OCI-LY3 (cell line): ENCODE results near the gene NDUFS7.
A peak's percentile ranks its signal among the peaks of the same experiment; 100 is the strongest.

ENCODE experiments used
- H2AFZ ChIP-seq: fragments of 200-600, 300-600 bp; shearing (Covaris generic); 2 replicates; pipeline ENCODE4 v1.6.0; 2014; ENCODE audit warnings: antibody characterized with exemption, low read depth, low read length
- H3K27ac ChIP-seq: fragments of 200-600, 300-600 bp; sonication (generic); 2 replicates; pipeline ENCODE4 v1.5.1; 2014; ENCODE audit warnings: mild to moderate bottlenecking, low read length, moderate library complexity, mixed read lengths
- H3K27me3 ChIP-seq: fragments of 200-600, 300-600 bp; sonication (generic); 2 replicates; pipeline ENCODE4 v1.6.1; 2014; ENCODE audit warnings: low read depth, low read length, mixed read lengths
- H3K36me3 ChIP-seq: fragments of 200-600, 300-600 bp; sonication (generic); replicated peaks from 2 replicates; pipeline ENCODE3; 2014; ENCODE audit warnings: low read depth, low read length, mixed read lengths
- H3K4me1 ChIP-seq: fragments of 300-600, 200-600 bp; sonication (generic); 2 replicates; pipeline ENCODE4 v1.6.1; 2014; ENCODE audit warnings: low read length, mixed read lengths
- H3K4me2 ChIP-seq: fragments of 200-600, 300-600 bp; sonication (generic); 2 replicates; pipeline ENCODE4 v1.6.1; 2014; ENCODE audit warnings: low read length, mixed read lengths
- H3K4me3 ChIP-seq: fragments of 300-600, 200-600 bp; sonication (generic); 2 replicates; pipeline ENCODE4 v1.5.1; 2014; ENCODE audit warnings: antibody characterized with exemption, mild to moderate bottlenecking, low read length, moderate library complexity
- H3K79me2 ChIP-seq: fragments of 300-600, 200-600 bp; shearing (Covaris generic); 2 replicates; pipeline ENCODE4 v1.6.1; 2014; ENCODE audit warnings: mild to moderate bottlenecking, low read length, mixed read lengths
- H3K9ac ChIP-seq: fragments of 300-600, 200-600 bp; shearing (Covaris generic); 2 replicates; pipeline ENCODE4 v1.6.0; 2014; ENCODE audit warnings: mild to moderate bottlenecking, low read length, moderate library complexity
- H3K9me3 ChIP-seq: fragments of 200-600, 300-600 bp; shearing (Covaris generic); 2 replicates; pipeline ENCODE4 v1.6.1; 2014; ENCODE audit warnings: low read length, mixed read lengths; ENCODE audit not compliant: insufficient read depth
- H4K20me1 ChIP-seq: fragments of 200-600, 300-600 bp; sonication (generic); 2 replicates; pipeline ENCODE4 v1.6.1; 2016; ENCODE audit warnings: low read length, mixed read lengths; ENCODE audit not compliant: insufficient read depth
- EZH2phosphoT487 ChIP-seq: fragments of 200-600 bp; shearing (Covaris generic); IDR thresholded peaks from 2 replicates; pipeline ENCODE4 v1.6.1; 2018; ENCODE audit warnings: antibody characterized with exemption, mixed run types, low read depth
- TF ChIP-seq, protein P1 (sequence below): fragments of 200-600, 300-600 bp; sonication (generic); IDR thresholded peaks from 2 replicates; pipeline ENCODE4 v1.5.1; 2014; ENCODE audit warnings: antibody characterized with exemption, low read length, low read depth

Gene NDUFS7

DNA sequence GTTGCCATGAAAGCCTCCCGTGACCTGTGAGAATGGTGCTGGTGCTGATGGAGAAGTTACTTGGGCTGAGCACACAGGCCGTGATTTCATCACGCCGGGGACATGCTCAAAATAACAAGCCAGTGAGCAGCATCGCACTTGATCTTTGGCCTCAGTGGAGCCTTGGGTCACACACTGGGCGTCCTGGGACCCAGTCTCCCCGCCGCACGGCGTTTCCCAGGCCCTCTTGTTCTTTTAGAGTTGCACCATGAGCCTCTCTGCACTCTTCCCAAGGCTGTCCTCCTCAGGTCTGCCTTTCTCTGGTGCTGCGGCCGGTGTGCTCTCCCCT is 9.5 kb upstream of the NDUFS7 start:
- Histone ChIP-seq H3K9ac (no peak overlapping the region), H3K4me3 (no peak overlapping the region), H4K20me1 (no peaks in the 10 kb centered on the region), H2AFZ (no peak overlapping the region), H3K4me1 (no peaks in the 10 kb centered on the region), H3K36me3 (peaks cover 15% of the 10 kb centered on the region), H3K4me2 (no peak overlapping the region), H3K27ac (no peak overlapping the region), H3K79me2 (no peaks in the 10 kb centered on the region), H3K27me3 (no peaks in the 10 kb centered on the region), H3K9me3 (no peaks in the 10 kb centered on the region)
- no peak for TF ChIP-seq EZH2phosphoT487
- TF ChIP-seq, protein P1, sequence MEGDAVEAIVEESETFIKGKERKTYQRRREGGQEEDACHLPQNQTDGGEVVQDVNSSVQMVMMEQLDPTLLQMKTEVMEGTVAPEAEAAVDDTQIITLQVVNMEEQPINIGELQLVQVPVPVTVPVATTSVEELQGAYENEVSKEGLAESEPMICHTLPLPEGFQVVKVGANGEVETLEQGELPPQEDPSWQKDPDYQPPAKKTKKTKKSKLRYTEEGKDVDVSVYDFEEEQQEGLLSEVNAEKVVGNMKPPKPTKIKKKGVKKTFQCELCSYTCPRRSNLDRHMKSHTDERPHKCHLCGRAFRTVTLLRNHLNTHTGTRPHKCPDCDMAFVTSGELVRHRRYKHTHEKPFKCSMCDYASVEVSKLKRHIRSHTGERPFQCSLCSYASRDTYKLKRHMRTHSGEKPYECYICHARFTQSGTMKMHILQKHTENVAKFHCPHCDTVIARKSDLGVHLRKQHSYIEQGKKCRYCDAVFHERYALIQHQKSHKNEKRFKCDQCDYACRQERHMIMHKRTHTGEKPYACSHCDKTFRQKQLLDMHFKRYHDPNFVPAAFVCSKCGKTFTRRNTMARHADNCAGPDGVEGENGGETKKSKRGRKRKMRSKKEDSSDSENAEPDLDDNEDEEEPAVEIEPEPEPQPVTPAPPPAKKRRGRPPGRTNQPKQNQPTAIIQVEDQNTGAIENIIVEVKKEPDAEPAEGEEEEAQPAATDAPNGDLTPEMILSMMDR = no peak

DNA sequence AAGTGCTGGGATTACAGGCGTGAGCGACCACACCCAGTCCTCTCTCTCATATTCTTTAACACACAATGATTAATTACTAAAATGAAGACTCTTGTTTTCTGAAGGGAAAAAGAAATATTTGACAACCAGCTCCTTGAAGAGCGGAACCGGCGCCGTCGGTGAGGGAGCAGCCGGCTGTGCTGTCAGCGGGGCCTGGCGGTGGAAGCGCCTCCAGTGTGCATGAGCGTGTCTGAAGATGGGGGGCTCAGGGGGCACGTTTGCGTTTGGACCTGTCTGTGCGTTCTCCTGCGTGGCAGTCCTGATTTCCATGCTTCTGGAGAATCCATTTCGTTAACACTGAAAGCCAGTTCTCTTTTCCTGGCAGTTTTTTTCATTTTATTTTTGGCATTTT is 7.3 kb upstream of the NDUFS7 start:
- no peak overlapping the region for H3K4me3 ChIP-seq
- no peaks in the 10 kb centered on the region for H4K20me1 ChIP-seq
- no peaks in the 10 kb centered on the region for H3K79me2 ChIP-seq
- peaks cover 7% of the 10 kb centered on the region for H3K36me3 ChIP-seq
- H2AFZ ChIP-seq = no peak overlapping the region
- H3K4me2 ChIP-seq = no peak overlapping the region
- H3K9ac ChIP-seq = no peak overlapping the region
- no peaks in the 10 kb centered on the region for H3K4me1 ChIP-seq
- TF ChIP-seq, protein P1 = no peak
- no peak for TF ChIP-seq EZH2phosphoT487
- no peak overlapping the region for H3K27ac ChIP-seq
- no peaks in the 10 kb centered on the region for H3K27me3 ChIP-seq
- no peaks in the 10 kb centered on the region for H3K9me3 ChIP-seq

DNA sequence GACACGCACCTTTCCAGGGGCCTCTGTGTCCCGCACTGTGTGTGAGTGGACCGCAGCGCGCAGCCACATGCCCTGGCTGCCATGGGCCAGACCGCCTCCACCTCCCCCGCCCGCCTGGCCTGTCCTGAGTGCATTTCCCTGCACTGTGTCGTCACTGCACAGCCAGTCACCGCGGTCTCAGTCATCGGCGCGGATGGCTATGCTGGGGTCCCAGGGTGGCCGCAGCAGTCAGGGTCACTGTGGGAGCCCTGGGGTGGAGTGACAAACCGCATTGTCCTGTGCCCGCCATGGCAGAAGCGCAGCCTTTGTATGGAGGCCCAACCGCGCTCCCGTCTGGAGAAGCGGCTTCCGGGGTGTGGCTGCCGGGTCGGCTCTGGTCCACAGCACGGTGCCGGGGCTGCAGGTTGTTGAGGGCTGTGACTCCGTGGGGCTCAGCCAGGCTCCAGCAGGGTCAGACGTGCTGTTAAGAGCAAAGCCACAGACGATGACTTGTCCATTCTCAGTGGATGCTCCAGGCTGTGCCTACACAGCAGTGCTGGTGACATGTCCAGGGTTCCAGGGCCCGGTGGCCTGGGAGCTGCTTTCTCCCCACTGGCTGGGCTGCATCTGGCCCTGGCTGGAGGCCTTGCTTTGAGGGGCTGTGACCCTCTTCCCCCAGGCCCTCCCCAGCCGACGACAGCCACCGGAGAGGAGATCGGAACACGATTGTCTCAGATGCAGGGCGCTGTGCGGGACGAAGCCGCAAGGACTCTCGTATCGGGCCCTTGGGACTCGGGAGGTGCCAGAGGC is 6.3 kb upstream of the NDUFS7 start:
- no peaks in the 10 kb centered on the region for H3K27me3 ChIP-seq
- H4K20me1 ChIP-seq = no peaks in the 10 kb centered on the region
- H3K4me1 ChIP-seq = no peaks in the 10 kb centered on the region
- TF ChIP-seq, protein P1 = no peak
- TF ChIP-seq EZH2phosphoT487 = no peak
- no peak overlapping the region for H2AFZ ChIP-seq
- H3K4me3 ChIP-seq = no peak overlapping the region
- peaks cover 7% of the 10 kb centered on the region for H3K36me3 ChIP-seq
- no peak overlapping the region for H3K4me2 ChIP-seq
- no peaks in the 10 kb centered on the region for H3K79me2 ChIP-seq
- H3K27ac ChIP-seq = no peak overlapping the region
- H3K9me3 ChIP-seq = no peaks in the 10 kb centered on the region
- H3K9ac ChIP-seq = no peak overlapping the region

DNA sequence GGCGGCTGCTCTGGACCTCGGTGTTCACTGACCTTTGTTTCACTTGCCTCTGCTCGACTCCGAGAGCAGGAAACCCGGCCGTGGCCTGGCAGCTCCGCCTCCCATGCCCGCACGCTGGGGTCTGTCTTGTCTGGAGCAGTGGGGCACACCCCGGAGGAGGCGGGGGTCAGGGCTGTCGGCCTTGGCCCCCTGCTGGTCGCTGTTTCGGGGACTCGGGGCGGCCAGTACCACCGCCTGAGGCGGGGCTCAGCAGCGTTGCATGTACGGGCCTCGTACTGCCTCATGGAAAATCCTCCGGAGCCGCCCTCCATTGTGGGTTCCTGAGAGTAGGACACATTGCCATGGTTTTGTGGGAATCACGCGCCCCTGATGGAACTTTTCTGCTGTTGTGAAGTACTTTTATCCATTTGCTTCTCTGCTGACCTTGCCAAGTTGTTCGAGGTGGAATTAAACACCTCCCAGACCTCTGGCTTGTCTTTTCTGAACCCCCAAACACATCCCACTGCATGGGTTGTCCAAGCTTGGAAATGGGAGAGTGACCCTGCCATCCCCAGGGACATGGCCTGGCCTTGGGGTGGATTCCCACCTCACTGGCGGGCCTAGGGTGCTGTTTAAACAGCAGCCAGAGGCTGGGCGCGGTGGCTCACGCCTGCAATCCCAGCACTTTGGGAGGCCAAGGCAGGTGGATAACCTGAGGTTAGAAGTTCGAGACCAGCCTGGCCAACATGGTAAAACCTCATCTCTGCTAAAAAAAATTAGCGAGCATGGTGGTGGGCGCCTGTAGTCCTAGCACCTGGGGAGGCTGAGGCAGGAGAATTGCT is 5.5 kb upstream of the NDUFS7 start:
- Histone ChIP-seq H4K20me1 (no peaks in the 10 kb centered on the region), H3K4me3 (no peak overlapping the region), H3K9ac (no peak overlapping the region), H3K27me3 (no peaks in the 10 kb centered on the region), H3K4me1 (peaks cover 5% of the 10 kb centered on the region), H3K79me2 (no peaks in the 10 kb centered on the region), H3K9me3 (no peaks in the 10 kb centered on the region), H2AFZ (no peak overlapping the region), H3K36me3 (peaks cover 5% of the 10 kb centered on the region), H3K4me2 (no peak overlapping the region), H3K27ac (no peak overlapping the region)
- TF ChIP-seq, protein P1 = peak; percentile 14; the same call in 1 of the 2 replicates
- TF ChIP-seq EZH2phosphoT487 = no peak
